Prostate gland (tissue), 2 donors: ENCODE data around the gene MBOAT2. TPM values are rescaled to one million over a fixed set of nuclear protein-coding genes. Genes with fewer than 3 reads are reported as not detected.

Source experiments
- DNase-seq: peaks from one replicate; pipeline ENCODE4 v3.0.0-alpha.2; 2019; ENCODE audit warnings: low spot score
- H3K27ac ChIP-seq, 2 donors: fragments of 200-600 bp; sonication (generic); 2 replicates each; pipeline ENCODE4 v1.5.1; 2017 to 2019
- H3K27me3 ChIP-seq: fragments of 200-600 bp; sonication (generic); replicated peaks from 2 replicates; pipeline ENCODE4 v1.5.1; 2019; ENCODE audit not compliant: insufficient read depth
- H3K36me3 ChIP-seq, 2 donors: fragments of 200-600 bp; sonication (generic); 1 replicate in 1 of 2; 2 replicates in 1 of 2; pipeline versions ENCODE4 v1.5.1 to v1.8.1; 2017 to 2019
- H3K4me1 ChIP-seq: fragments of 200-600 bp; sonication (generic); replicated peaks from 2 replicates; pipeline ENCODE4 v1.5.1; 2019
- H3K4me3 ChIP-seq, 2 donors: fragments of 200-600 bp; sonication (generic); 2 replicates each; pipeline ENCODE4 v1.5.1; 2017 to 2019
- H3K9me3 ChIP-seq: fragments of 200-600 bp; sonication (generic); 2 replicates; pipeline ENCODE4 v1.5.1; 2017
- POLR2A ChIP-seq: fragments of 450-650 bp; IDR thresholded peaks from one replicate; pipeline ENCODE4 v1.6.1; 2016; ENCODE audit warnings: antibody characterized with exemption, mild to moderate bottlenecking
- POLR2AphosphoS5 ChIP-seq: sonication (generic); formaldehyde crosslinking; IDR thresholded peaks from one replicate; pipeline ENCODE4 v1.6.1; 2017; ENCODE audit warnings: antibody characterized with exemption
- WGBS: methylation state at CpG from one replicate; pipeline ENCODE4 v1.1.5; 2018; 5-methylcytosine and 5-hydroxymethylcytosine counted together
- intact Hi-C: fragments of 100-400 bp; cut with DNase I; formaldehyde crosslinking; loops from one replicate; pipeline ENCODE4 v1.14.2; 2022
- total RNA-seq, 2 donors: library from RNA; depleted of rRNA; stranded (reverse); fragments of >200 nt; gene quantifications; one replicate each; pipeline ENCODE4 v1.1.0, GENCODE V29; 2016
- TF ChIP-seq, protein P1 (sequence below), 4 experiments: fragments of 200-600 bp in 2 of 4; fragments of 450-650 bp in 2 of 4; sonication (generic) in 2 of 4; IDR thresholded peaks; 1 replicate in 3 of 4; 2 replicates in 1 of 4; pipeline ENCODE4 v1.5.1; 2016 to 2019; ENCODE audit warnings: antibody characterized with exemption in 4 of 4, mild to moderate bottlenecking in 2 of 4, moderate library complexity in 2 of 4

MBOAT2 gene
- total RNA-seq, 2 donors from 2014 or later: 20.3 to 40.2 TPM

GRCh38 chr2:8993902-8994278, 9.6 kb downstream of the MBOAT2 start:
- no peaks in the 10 kb centered on the region for H3K27me3 ChIP-seq
- H3K4me3 ChIP-seq: no peak overlapping the region
- H3K27ac ChIP-seq: no peak overlapping the region
- no peaks in the 10 kb centered on the region for H3K4me1 ChIP-seq
- 67% methylated on average over 7 of the region's 7 CpGs for WGBS
- intact Hi-C loops: no loop called here
- H3K36me3 ChIP-seq: no peaks in the 10 kb centered on the region
- no peaks in the 10 kb centered on the region for H3K9me3 ChIP-seq
- DNase-seq: no peak
- peak; percentile 4 for TF ChIP-seq POLR2AphosphoS5
- TF ChIP-seq, protein P1, sequence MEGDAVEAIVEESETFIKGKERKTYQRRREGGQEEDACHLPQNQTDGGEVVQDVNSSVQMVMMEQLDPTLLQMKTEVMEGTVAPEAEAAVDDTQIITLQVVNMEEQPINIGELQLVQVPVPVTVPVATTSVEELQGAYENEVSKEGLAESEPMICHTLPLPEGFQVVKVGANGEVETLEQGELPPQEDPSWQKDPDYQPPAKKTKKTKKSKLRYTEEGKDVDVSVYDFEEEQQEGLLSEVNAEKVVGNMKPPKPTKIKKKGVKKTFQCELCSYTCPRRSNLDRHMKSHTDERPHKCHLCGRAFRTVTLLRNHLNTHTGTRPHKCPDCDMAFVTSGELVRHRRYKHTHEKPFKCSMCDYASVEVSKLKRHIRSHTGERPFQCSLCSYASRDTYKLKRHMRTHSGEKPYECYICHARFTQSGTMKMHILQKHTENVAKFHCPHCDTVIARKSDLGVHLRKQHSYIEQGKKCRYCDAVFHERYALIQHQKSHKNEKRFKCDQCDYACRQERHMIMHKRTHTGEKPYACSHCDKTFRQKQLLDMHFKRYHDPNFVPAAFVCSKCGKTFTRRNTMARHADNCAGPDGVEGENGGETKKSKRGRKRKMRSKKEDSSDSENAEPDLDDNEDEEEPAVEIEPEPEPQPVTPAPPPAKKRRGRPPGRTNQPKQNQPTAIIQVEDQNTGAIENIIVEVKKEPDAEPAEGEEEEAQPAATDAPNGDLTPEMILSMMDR (IDR thresholded peaks at IDR 0.05): no peak
- TF ChIP-seq POLR2A: no peak

- intact Hi-C loops: no loop called here
- no peak for DNase-seq
- H3K4me1 ChIP-seq: no peaks in the 10 kb centered on the region
- no peaks in the 10 kb centered on the region for H3K9me3 ChIP-seq
- no peaks in the 10 kb centered on the region for H3K27me3 ChIP-seq
- TF ChIP-seq, protein P1 (IDR thresholded peaks at IDR 0.05): no peak
- TF ChIP-seq POLR2A: no peak
- TF ChIP-seq POLR2AphosphoS5: no peak
- H3K4me3 ChIP-seq: no peak overlapping the region
- 92% methylated on average over 7 of the region's 7 CpGs for WGBS
- H3K36me3 ChIP-seq: no peaks in the 10 kb centered on the region
- no peak overlapping the region for H3K27ac ChIP-seq
Measured at GRCh38 chr2:8993196-8993901, 10.1 kb downstream of the MBOAT2 start.

DNA sequence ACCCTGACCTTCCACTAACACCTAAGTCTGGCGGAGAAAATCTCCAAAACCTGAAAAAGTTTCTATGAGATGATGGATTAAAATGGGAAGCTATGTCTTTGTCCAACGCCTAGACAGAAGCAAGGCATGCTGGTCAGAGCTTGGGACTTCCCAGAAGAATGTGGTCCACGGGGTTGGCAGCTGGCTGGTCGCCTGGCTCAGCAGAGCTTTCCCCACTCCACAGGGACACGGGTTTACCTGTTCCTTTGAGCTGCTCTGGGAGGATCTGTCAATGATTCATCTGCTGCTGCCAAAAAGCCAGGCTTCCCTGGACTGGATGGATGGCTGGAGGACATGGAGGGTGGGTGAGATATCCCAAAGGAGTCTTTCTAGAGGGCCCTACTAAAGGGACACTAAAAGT, 10.8 kb downstream of the MBOAT2 start:
- intact Hi-C loops: no loop called here

GRCh38 chr2:8989536-8990079, 13.9 kb downstream of the MBOAT2 start:
- H3K9me3 ChIP-seq: no peaks in the 10 kb centered on the region
- H3K36me3 ChIP-seq: no peaks in the 10 kb centered on the region
- TF ChIP-seq POLR2AphosphoS5 (no peak), POLR2A (no peak)
- TF ChIP-seq, protein P1 (IDR thresholded peaks at IDR 0.05): no peak
- H3K4me3 ChIP-seq: no peak overlapping the region
- no peak overlapping the region for H3K27ac ChIP-seq
- intact Hi-C loops: no loop called here
- DNase-seq: no peak
- no peaks in the 10 kb centered on the region for H3K4me1 ChIP-seq
- 89% methylated on average over 5 of the region's 5 CpGs for WGBS
- no peaks in the 10 kb centered on the region for H3K27me3 ChIP-seq

More for the DNA sequence above, 10.8 kb downstream of the MBOAT2 start:
- DNase-seq: no peak
- no peak overlapping the region for H3K27ac ChIP-seq
- no peaks in the 10 kb centered on the region for H3K36me3 ChIP-seq
- 87% methylated on average over 5 of the region's 5 CpGs for WGBS
- no peak for TF ChIP-seq POLR2A
- TF ChIP-seq POLR2AphosphoS5: no peak
- TF ChIP-seq, protein P1 (IDR thresholded peaks at IDR 0.05): no peak
- no peaks in the 10 kb centered on the region for H3K4me1 ChIP-seq
- H3K27me3 ChIP-seq: no peaks in the 10 kb centered on the region
- no peaks in the 10 kb centered on the region for H3K9me3 ChIP-seq
- no peak overlapping the region for H3K4me3 ChIP-seq

GRCh38 chr2:8987410-8987809, 16.1 kb downstream of the MBOAT2 start:
- WGBS: 78% methylated on average over 3 of the region's 3 CpGs
- H3K9me3 ChIP-seq: no peaks in the 10 kb centered on the region

More at GRCh38 chr2:8987410-8987809, 16.1 kb downstream of the MBOAT2 start:
- intact Hi-C loops: no loop called here
- Histone ChIP-seq H3K4me3 (no peak overlapping the region), H3K4me1 (no peaks in the 10 kb centered on the region), H3K36me3 (no peaks in the 10 kb centered on the region), H3K27me3 (no peaks in the 10 kb centered on the region), H3K27ac (no peak overlapping the region)
- TF ChIP-seq POLR2AphosphoS5: no peak
- TF ChIP-seq POLR2A: no peak
- TF ChIP-seq, protein P1 (IDR thresholded peaks at IDR 0.05): no peak
- no peak for DNase-seq
